Progenitor cell of endocrine pancreas (in vitro differentiated cells): Measurements from ENCODE around the gene KLF9. TPM values are rescaled to one million over a fixed set of nuclear protein-coding genes. Genes with fewer than 3 reads are reported as not detected.

Experiments used
- DNase-seq: peaks from one replicate; pipeline ENCODE4 v3.0.0; 2021; ENCODE audit warnings: low spot score; ENCODE audit not compliant: unreplicated experiment
- H3K27ac Mint-ChIP-seq: 2 replicates; pipeline ENCODE4 v1.8.0; 2021; ENCODE audit warnings: mild to moderate bottlenecking, moderate library complexity, mixed read lengths
- H3K27me3 Mint-ChIP-seq: 2 replicates; pipeline ENCODE4 v1.8.0; 2021; ENCODE audit warnings: mixed read lengths
- H3K36me3 Mint-ChIP-seq: 2 replicates; pipeline ENCODE4 v1.8.0; 2022; ENCODE audit warnings: mixed read lengths; ENCODE audit not compliant: insufficient read depth
- H3K4me1 Mint-ChIP-seq: 2 replicates; pipeline ENCODE4 v1.8.0; 2021; ENCODE audit warnings: low read depth, mixed read lengths
- H3K4me3 Mint-ChIP-seq: 2 replicates; pipeline ENCODE4 v1.8.0; 2021; ENCODE audit warnings: low read depth, mild to moderate bottlenecking, moderate library complexity, mixed read lengths
- H3K9me3 Mint-ChIP-seq: 2 replicates; pipeline ENCODE4 v1.8.0; 2021; ENCODE audit warnings: low read depth, mixed read lengths
- CTCF ChIP-seq: fragments of 200-600 bp; sonication (generic); IDR thresholded peaks from one replicate; pipeline ENCODE4 v1.5.0; 2021; ENCODE audit warnings: antibody characterized with exemption, mild to moderate bottlenecking; ENCODE audit not compliant: unreplicated experiment
- total RNA-seq: library from RNA; stranded (reverse); gene quantifications from 2 replicates; pipeline ENCODE4 v1.2.1, GENCODE V29; 2021

KLF9 gene
- total RNA-seq, 1 donor from 2014 or later = 0.57 TPM

- no peaks in the 10 kb centered on the region for H3K27me3 Mint-ChIP-seq
- no peak overlapping the region for H3K27ac Mint-ChIP-seq
- H3K4me1 Mint-ChIP-seq = no peaks in the 10 kb centered on the region
- TF ChIP-seq CTCF = no peak
- peaks cover 6% of the 10 kb centered on the region for H3K9me3 Mint-ChIP-seq
- no peaks in the 10 kb centered on the region for H3K36me3 Mint-ChIP-seq
- H3K4me3 Mint-ChIP-seq = no peak overlapping the region
- no peak for DNase-seq
These were observed 34.5 kb upstream of the KLF9 start for GRCh38 chr9:70448919-70449318.

GRCh38 chr9:70444904-70445303, 30.4 kb upstream of the KLF9 start:
- Mint-ChIP-seq H3K4me3 (no peak overlapping the region), H3K9me3 (peaks cover 6% of the 10 kb centered on the region), H3K4me1 (no peaks in the 10 kb centered on the region), H3K27ac (no peak overlapping the region), H3K36me3 (no peaks in the 10 kb centered on the region), H3K27me3 (no peaks in the 10 kb centered on the region)
- no peak for DNase-seq
- no peak for TF ChIP-seq CTCF

- Mint-ChIP-seq H3K27ac (no peak overlapping the region), H3K4me3 (no peak overlapping the region), H3K36me3 (no peaks in the 10 kb centered on the region), H3K9me3 (no peaks in the 10 kb centered on the region), H3K4me1 (peaks cover 2% of the 10 kb centered on the region), H3K27me3 (peaks cover 7% of the 10 kb centered on the region)
- no peak for DNase-seq
- TF ChIP-seq CTCF = no peak
These were observed 27.9 kb upstream of the KLF9 start for GRCh38 chr9:70442328-70442848.

GRCh38 chr9:70441622-70442021, 27.2 kb upstream of the KLF9 start:
- peaks cover 4% of the 10 kb centered on the region for H3K4me1 Mint-ChIP-seq
- H3K27me3 Mint-ChIP-seq = peaks cover 7% of the 10 kb centered on the region
- H3K4me3 Mint-ChIP-seq = no peak overlapping the region
- H3K27ac Mint-ChIP-seq = no peak overlapping the region
- H3K9me3 Mint-ChIP-seq = no peaks in the 10 kb centered on the region
- TF ChIP-seq CTCF = no peak
- no peak for DNase-seq
- no peaks in the 10 kb centered on the region for H3K36me3 Mint-ChIP-seq

- Mint-ChIP-seq H3K27me3 (peaks cover 7% of the 10 kb centered on the region), H3K9me3 (no peaks in the 10 kb centered on the region), H3K4me3 (no peak overlapping the region), H3K4me1 (peaks cover 4% of the 10 kb centered on the region), H3K27ac (no peak overlapping the region), H3K36me3 (no peaks in the 10 kb centered on the region)
- DNase-seq = no peak
- no peak for TF ChIP-seq CTCF
These were observed 25.7 kb upstream of the KLF9 start for GRCh38 chr9:70439991-70440706.
